HG03159 (cell line): ENCODE data around the gene ADAMTS9.

Experiments
- ATAC-seq: cut with Tn5 transposase; IDR thresholded peaks from one replicate; pipeline ENCODE4 v1.9.1; 2021; ENCODE audit warnings: mild to moderate bottlenecking, moderate library complexity; ENCODE audit not compliant: unreplicated experiment

Gene ADAMTS9

GRCh38 chr3:64687781-64688604, at the start of gene ADAMTS9:
Gene ADAMTS9, minus strand, starts transcription at chr3:64688000. Its CDS starts 343 bp downstream, at chr3:64687657.
- ATAC-seq: no peak

GRCh38 chr3:64732576-64732975, 44.8 kb upstream of the ADAMTS9 start:
- no peak for ATAC-seq

GRCh38 chr3:64730681-64731080, 42.9 kb upstream of the ADAMTS9 start:
- no peak for ATAC-seq

- no peak for ATAC-seq
Observed at GRCh38 chr3:64728994-64729393, 41.2 kb upstream of the ADAMTS9 start.

GRCh38 chr3:64728428-64728827, 40.6 kb upstream of the ADAMTS9 start:
- no peak for ATAC-seq

GRCh38 chr3:64726414-64727090, 38.8 kb upstream of the ADAMTS9 start:
- ATAC-seq: no peak

GRCh38 chr3:64718976-64719375, 31.2 kb upstream of the ADAMTS9 start:
- no peak for ATAC-seq

- no peak for ATAC-seq
Observed at GRCh38 chr3:64717872-64718613, 30.2 kb upstream of the ADAMTS9 start.

GRCh38 chr3:64717411-64717810, 29.6 kb upstream of the ADAMTS9 start:
- no peak for ATAC-seq

GRCh38 chr3:64716110-64716710, 28.4 kb upstream of the ADAMTS9 start:
- no peak for ATAC-seq

- ATAC-seq: no peak
Observed at GRCh38 chr3:64715211-64715982, 27.6 kb upstream of the ADAMTS9 start.

- no peak for ATAC-seq
Observed at GRCh38 chr3:64708456-64708855, 20.7 kb upstream of the ADAMTS9 start.

GRCh38 chr3:64705946-64706345, 18.1 kb upstream of the ADAMTS9 start:
- no peak for ATAC-seq

- ATAC-seq: no peak
Observed at GRCh38 chr3:64696896-64697295, 9.1 kb upstream of the ADAMTS9 start.

GRCh38 chr3:64694114-64694513, 6.3 kb upstream of the ADAMTS9 start:
- no peak for ATAC-seq

- no peak for ATAC-seq
Observed at GRCh38 chr3:64693031-64693430, 5.2 kb upstream of the ADAMTS9 start.

GRCh38 chr3:64691051-64691450, 3.3 kb upstream of the ADAMTS9 start:
- ATAC-seq: no peak

GRCh38 chr3:64687086-64687780, 567 bp downstream of the ADAMTS9 start:
- ATAC-seq: no peak

- no peak for ATAC-seq
Observed at GRCh38 chr3:64686446-64686908, 1.3 kb downstream of the ADAMTS9 start.
